Chondrocyte (in vitro differentiated cells): ENCODE results near the gene MYO1B. TPM values are rescaled to one million over a fixed set of nuclear protein-coding genes. Genes with fewer than 3 reads are reported as not detected.

ENCODE experiments used
- DNase-seq: peaks from one replicate; pipeline ENCODE4 v3.0.0; 2021; ENCODE audit warnings: mixed read lengths, low spot score
- H3K27ac Mint-ChIP-seq: one replicate; pipeline ENCODE4 v1.8.0; 2021; ENCODE audit warnings: mild to moderate bottlenecking, moderate library complexity, mixed read lengths; ENCODE audit not compliant: unreplicated experiment
- H3K27me3 Mint-ChIP-seq: 2 replicates; pipeline ENCODE4 v1.8.0; 2021; ENCODE audit warnings: low read depth, mixed read lengths
- H3K36me3 Mint-ChIP-seq: 2 replicates; pipeline ENCODE4 v1.8.0; 2021; ENCODE audit warnings: low read depth, mixed read lengths
- H3K4me1 Mint-ChIP-seq: 2 replicates; pipeline ENCODE4 v1.8.0; 2021; ENCODE audit warnings: low read depth, mild to moderate bottlenecking, mixed read lengths
- H3K4me3 Mint-ChIP-seq: one replicate; pipeline ENCODE4 v1.8.0; 2021; ENCODE audit warnings: mild to moderate bottlenecking, moderate library complexity, mixed read lengths; ENCODE audit not compliant: unreplicated experiment
- H3K9me3 Mint-ChIP-seq: 2 replicates; pipeline ENCODE4 v1.8.0; 2021; ENCODE audit warnings: low read depth, mixed read lengths
- CTCF ChIP-seq: fragments of 200-600 bp; sonication (generic); IDR thresholded peaks from 2 replicates; pipeline ENCODE4 v1.5.0; 2021; ENCODE audit warnings: antibody characterized with exemption, mild to moderate bottlenecking, moderate library complexity
- total RNA-seq: library from RNA; stranded (reverse); gene quantifications from 3 replicates; pipeline ENCODE4 v1.2.1, GENCODE V29; 2021

The MYO1B gene
- total RNA-seq, 1 donor from 2014 or later: 114 TPM

GRCh38 chr2:191351921-191352320 is 106.7 kb downstream of the MYO1B start:
- Mint-ChIP-seq H3K4me3 (no peak overlapping the region), H3K27me3 (no peaks in the 10 kb centered on the region), H3K4me1 (peaks cover 48% of the 10 kb centered on the region), H3K9me3 (no peaks in the 10 kb centered on the region), H3K36me3 (peaks cover 16% of the 10 kb centered on the region), H3K27ac (peak overlapping the region; percentile 86)
- no peak for DNase-seq
- TF ChIP-seq CTCF: no peak

- Mint-ChIP-seq H3K27me3 (no peaks in the 10 kb centered on the region), H3K9me3 (no peaks in the 10 kb centered on the region), H3K27ac (peak overlapping the region; percentile 86), H3K4me1 (peaks cover 46% of the 10 kb centered on the region), H3K4me3 (no peak overlapping the region), H3K36me3 (peaks cover 16% of the 10 kb centered on the region)
- peak; percentile 11 for TF ChIP-seq CTCF
- no peak for DNase-seq
Observed at GRCh38 chr2:191352536-191352935, 107.3 kb downstream of the MYO1B start.

GRCh38 chr2:191355170-191355758 is 110.1 kb downstream of the MYO1B start:
- H3K4me3 Mint-ChIP-seq: no peak overlapping the region
- H3K27ac Mint-ChIP-seq: no peak overlapping the region
- peaks cover 53% of the 10 kb centered on the region for H3K4me1 Mint-ChIP-seq
- H3K36me3 Mint-ChIP-seq: peaks cover 3% of the 10 kb centered on the region
- no peaks in the 10 kb centered on the region for H3K9me3 Mint-ChIP-seq
- no peak for DNase-seq
- no peaks in the 10 kb centered on the region for H3K27me3 Mint-ChIP-seq
- TF ChIP-seq CTCF: no peak

GRCh38 chr2:191357678-191358077 is 112.5 kb downstream of the MYO1B start:
- H3K27ac Mint-ChIP-seq: no peak overlapping the region
- no peak for DNase-seq
- no peaks in the 10 kb centered on the region for H3K27me3 Mint-ChIP-seq
- TF ChIP-seq CTCF: no peak
- peaks cover 6% of the 10 kb centered on the region for H3K36me3 Mint-ChIP-seq
- H3K9me3 Mint-ChIP-seq: no peaks in the 10 kb centered on the region
- H3K4me1 Mint-ChIP-seq: peaks cover 45% of the 10 kb centered on the region
- no peak overlapping the region for H3K4me3 Mint-ChIP-seq

- Mint-ChIP-seq H3K9me3 (no peaks in the 10 kb centered on the region), H3K4me3 (no peak overlapping the region), H3K4me1 (peaks cover 46% of the 10 kb centered on the region), H3K36me3 (peaks cover 6% of the 10 kb centered on the region), H3K27ac (no peak overlapping the region), H3K27me3 (no peaks in the 10 kb centered on the region)
- TF ChIP-seq CTCF: no peak
- DNase-seq: no peak
Observed at GRCh38 chr2:191358325-191359025, 113.3 kb downstream of the MYO1B start.
